Stimulated activated CD4-positive, alpha-beta T cell treated with anti-CD3 and anti-CD28 coated beads, Interleukin-1b, Interleukin-23, amount 100 ng/mL, for 24 hours (primary cell): ENCODE data around the gene TIGAR.

Source experiments
- DNase-seq, 4 experiments: peaks; one replicate each; pipeline ENCODE4 v3.0.0-alpha.2; 2020; ENCODE audit warnings: low read depth in 4 of 4, low spot score in 1 of 4

Gene TIGAR

DNA sequence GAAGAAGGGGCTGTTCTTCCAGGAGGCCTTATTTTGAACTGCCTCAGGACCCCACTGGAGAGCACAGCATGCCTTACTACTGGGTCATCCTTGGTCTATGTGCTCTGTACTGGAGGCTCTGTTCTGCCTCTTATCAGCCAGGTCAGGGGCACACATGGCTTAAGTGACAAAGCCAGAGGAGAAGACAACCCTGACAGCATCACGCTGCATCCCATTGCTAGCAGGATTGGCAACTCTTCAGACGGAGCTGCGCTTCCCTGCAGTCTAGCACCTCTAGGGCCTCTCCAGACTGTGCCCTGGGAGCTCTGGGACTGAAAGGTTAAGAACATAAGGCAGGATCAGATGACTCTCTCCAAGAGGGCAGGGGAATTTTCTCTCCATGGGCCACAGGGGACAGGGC lies 17.3 kb upstream of the TIGAR start:
- no peak for DNase-seq

DNA sequence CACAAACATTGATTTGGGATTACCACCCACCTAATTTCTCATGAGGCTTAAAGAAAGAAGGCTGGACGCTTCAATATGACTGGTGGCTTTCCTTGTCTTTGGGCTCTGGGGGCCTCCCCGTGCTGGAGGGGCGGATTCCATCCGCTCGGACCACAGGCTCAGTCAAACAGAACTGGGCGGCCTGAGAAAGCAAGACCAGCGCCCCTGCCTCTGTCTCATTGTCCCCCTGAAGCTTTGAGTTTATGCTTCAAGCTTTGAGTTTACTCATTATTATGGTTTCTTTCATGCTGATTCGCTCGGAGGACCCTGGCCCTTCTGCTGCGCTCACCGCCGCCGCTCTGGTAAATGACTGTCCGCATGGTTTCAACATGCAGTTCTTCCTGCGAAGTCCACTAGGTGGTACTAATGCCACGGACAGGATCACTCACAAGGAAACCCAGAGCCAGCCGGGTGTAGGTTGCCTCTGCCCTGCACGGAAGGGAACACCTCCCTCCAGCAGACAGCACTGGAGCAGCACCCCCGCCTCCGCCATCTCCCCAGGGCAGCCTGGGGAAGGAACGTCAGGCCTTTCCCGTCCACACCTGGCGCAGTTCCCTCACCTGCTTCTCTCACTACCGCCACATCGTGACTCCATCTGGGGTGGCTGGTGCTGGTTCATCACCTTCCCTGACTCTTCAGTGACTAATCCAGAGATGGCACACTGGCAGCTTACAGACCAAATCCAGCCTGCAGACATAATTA lies 13.2 kb upstream of the TIGAR start:
- DNase-seq: no peak

DNA sequence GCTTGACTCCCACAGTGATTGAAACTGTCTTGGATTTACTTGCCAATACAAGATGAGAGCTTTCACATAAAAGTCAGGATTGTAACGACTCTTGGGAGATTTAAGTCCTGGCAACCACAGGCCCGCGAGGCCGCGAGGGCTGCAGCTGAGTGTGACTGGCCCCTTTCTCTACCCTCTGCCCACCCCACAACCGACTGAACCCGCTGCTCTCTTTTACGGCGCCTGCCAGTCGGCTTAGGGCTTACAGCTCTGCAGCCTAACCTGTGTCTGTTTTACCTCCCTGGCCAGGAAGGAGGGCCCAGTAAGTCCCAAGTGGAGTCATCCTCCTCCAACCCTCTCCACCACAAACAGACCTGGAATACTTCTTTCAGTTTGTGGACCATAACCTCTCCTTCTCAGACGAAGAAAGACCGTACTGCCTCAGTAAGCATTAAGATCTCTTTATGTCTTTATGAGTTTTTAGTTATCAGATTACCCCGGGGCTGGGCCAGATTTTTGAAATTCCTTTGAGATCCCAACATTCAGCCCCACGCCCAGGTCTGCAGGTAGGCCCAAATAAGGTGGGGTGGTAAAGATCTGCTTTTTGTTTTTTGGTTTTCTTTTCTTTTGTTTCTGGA lies 12.6 kb upstream of the TIGAR start:
- DNase-seq: no peak

- no peak for DNase-seq
Observed at GRCh38 chr12:4311776-4312175, 9.2 kb upstream of the TIGAR start.

- no peak for DNase-seq
Observed at GRCh38 chr12:4312251-4312650, 8.8 kb upstream of the TIGAR start.

DNA sequence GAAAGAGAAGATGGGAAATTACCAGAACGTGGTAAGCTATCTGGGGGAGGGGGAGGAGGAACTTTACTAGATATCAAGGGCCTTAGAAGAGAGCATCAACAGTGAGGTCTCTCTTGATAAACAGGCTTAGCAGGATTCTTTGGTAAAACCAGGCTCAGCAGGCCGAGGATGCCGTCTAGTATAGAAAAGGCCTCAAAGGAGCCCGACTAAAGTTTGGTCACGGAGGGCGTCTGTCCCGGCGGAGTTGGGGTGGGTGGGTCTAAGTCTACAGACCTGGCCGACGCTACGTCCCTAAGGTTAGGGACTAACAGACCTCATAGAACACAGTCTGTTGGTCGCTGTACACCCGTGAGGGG lies 538 bp upstream of the TIGAR start:
- DNase-seq: no peak

GRCh38 chr12:4322726-4323125 lies 1.7 kb downstream of the TIGAR start:
- no peak for DNase-seq

- DNase-seq: no peak
Observed at GRCh38 chr12:4323396-4323795, 2.4 kb downstream of the TIGAR start.

DNA sequence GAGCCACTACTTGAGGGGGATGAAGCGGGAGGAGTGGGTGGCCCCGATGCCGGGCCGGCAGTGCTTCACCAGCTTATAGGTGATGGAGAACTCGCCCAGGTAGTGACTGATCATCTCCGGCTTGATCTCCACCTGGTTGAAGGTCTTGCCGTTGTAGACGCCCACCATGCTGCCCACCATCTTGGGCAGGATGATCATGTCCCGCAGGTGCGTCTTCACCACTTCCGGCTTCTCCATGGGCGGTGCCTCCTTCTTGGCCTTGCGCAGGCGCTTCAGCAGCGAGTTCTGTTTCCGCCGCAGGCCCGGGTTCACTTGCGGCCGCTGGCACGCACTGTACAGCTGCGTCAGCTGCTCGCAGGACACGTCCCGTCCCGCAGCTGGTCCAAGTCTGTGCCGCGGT lies 3.4 kb downstream of the TIGAR start:
- DNase-seq: no peak

DNA sequence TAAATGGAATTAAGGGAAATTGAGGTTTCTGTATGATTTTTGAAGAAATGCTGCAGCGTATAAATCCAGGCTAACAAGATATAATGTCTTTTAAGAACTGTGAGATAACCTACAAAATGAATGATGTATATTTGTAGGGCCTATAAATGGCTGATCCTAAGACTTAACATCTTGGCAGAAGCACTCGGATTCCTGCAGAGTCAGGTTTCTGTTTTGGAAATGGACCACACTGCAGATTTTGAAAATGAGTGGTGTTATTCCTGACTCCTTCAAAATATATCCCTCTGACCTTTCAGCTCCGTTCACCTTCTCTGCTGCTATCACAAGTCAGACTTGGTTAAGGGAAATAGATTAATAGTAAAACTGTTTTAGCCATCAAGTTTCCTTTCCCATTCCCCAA lies 5.0 kb downstream of the TIGAR start:
- no peak for DNase-seq

GRCh38 chr12:4327293-4327692 lies 6.3 kb downstream of the TIGAR start:
- no peak for DNase-seq

GRCh38 chr12:4330203-4330602 lies 9.2 kb downstream of the TIGAR start:
- DNase-seq: no peak

GRCh38 chr12:4331221-4331620 lies 10.2 kb downstream of the TIGAR start:
- no peak for DNase-seq

DNA sequence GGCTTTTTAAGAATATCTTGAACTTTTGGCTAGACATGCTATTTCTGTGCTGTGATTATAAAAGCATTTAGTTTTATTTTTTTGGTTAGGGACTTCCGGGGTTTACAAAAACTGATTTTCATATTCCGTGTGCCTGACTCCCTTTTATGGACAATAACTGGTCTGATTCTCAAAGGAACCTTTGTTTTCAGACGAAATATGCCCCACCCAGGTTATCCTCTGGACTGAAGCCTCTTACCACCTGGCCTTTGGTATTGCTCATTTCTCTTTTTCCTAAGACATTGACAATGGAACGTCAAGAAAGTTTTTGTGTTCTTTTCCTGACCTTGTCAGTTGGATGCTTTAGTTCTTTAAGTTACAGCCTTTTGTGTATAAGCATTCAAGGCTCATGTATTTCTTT lies 10.8 kb downstream of the TIGAR start:
- no peak for DNase-seq

GRCh38 chr12:4346931-4347330 lies 25.9 kb downstream of the TIGAR start:
- no peak for DNase-seq

DNA sequence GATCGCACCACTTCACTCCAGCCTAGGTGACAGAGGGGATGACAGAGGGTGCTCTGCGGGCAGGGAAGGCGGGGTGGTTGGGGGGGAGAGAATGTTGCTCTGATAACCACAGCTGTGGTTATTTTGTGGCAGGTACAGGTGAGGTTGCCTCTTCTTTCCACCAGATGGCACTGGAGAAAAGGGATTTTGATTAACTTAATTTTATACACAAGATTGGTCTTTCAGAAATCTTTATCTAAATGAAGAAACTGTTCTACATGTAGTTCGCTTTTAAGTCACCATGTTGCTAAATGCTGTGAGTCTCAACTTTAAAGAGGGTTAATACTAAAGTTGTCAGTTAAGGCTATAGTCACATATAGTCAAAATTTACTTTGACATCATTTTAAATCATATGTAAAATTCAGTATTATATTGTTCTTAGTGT lies 32.8 kb downstream of the TIGAR start:
- peak in 1 of 4 experiments; percentile 1 for DNase-seq

DNA sequence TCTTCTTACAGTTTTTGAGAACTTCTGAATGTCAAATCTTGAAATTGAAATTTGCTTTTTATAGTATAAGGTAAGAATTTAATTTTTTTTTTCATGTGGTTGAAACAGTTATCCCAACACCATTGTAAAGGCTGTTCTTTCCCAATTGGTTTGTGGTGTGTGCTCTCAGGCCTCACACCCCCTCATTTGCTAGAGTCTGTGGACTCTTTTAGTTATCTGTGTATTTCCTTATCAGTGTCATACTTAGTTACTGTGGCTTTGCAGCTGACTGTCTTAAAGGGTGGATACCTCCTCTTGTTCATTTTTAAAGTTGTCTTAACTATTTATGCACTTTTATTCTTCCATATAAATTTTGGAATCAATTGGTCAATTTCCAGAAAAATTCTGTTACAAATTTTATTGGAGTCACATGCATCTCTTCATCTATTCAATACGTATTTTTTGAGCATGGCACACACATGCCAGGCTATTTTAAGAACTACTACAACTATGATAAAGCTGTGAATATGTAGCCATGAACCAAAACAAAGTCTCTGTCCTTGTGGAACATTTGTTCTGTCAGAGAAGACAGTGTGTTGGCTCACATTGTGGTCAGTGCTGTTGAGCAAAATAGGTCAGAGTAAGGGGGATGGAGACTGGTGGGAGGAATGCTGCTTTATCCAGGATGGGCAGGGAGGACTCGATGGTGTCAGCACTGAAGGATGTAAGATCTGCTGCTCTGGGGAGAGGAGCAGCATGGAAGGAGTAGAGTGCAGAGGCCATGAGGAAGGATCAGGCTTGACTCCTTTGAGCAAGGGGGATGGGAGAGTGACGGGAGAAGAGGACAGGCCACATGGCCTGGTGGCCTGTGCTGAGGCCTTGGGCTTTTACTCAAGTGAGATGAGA lies 34.4 kb downstream of the TIGAR start:
- DNase-seq: no peak

- DNase-seq: peak in 3 of 4 experiments; percentile 7 to 39 (median 23)
Observed at GRCh38 chr12:4356041-4356327, 35.0 kb downstream of the TIGAR start.

GRCh38 chr12:4366090-4366489 lies 45.1 kb downstream of the TIGAR start:
- DNase-seq: no peak

- DNase-seq: no peak
Observed at GRCh38 chr12:4369548-4369947, 48.5 kb downstream of the TIGAR start.

- DNase-seq: no peak
Observed at GRCh38 chr12:4370265-4370664, 49.3 kb downstream of the TIGAR start.

- no peak for DNase-seq
Observed at GRCh38 chr12:4372653-4373052, 51.6 kb downstream of the TIGAR start.
